Head of caudate nucleus (tissue), 42 donors: Measurements from ENCODE around the gene GNG7.
A peak's percentile ranks its signal among the peaks of the same experiment; 100 is the strongest.
"Not testable (repeated sequence)": the region's sequence is repeated elsewhere in the genome, so short reads cannot be mapped to it uniquely, and the experiment has no call there.

Experiments
- DNase-seq, 42 donors: peaks; one replicate each; pipeline versions ENCODE4 v3.0.0 to v3.0.0-alpha.2; 2020 to 2021; ENCODE audit warnings: mixed read lengths in 7 of 42
- intact Hi-C: fragments of 100-400 bp; cut with DNase I; formaldehyde crosslinking; loops from one replicate; pipeline ENCODE4 v1.15.0; 2022

GNG7 gene

DNA sequence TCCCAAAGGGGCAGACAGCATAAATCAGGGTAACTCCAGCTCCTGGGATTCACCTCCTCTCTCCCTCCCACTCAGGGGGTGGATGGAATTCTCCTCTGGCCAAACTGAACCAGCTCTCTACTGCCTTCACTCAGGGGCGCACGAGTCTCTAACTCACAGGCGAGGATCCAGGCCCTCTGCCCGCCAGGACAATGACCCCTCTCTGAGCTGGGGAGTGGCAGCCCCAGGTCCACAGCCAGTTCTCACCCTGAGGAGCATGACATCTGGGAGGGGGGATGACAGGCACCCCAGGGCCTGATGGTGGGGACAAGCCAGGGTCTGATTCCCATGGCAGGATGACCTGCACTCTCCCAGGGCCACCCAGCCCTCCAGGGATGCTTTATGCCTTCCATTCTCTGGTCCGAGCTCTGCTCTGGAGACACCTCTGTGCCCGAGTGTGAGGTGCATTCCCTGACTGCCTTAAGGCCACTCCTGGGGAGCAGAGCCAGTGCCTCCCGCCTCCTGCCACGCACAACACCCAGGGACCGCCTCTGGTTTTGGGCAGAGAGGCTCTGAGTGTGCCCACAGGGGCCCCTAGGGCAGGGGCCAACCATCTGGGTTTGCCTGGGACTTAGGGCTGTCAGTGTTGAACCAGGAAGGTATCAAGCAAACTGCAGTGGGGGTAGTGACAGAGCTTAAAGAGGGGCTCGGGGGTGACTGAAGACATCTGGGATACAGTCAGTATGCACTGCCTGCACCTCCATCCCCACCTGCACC lies 66.2 kb downstream of the GNG7 start:
- DNase-seq: no peak
- intact Hi-C loops: no loop called here

DNA sequence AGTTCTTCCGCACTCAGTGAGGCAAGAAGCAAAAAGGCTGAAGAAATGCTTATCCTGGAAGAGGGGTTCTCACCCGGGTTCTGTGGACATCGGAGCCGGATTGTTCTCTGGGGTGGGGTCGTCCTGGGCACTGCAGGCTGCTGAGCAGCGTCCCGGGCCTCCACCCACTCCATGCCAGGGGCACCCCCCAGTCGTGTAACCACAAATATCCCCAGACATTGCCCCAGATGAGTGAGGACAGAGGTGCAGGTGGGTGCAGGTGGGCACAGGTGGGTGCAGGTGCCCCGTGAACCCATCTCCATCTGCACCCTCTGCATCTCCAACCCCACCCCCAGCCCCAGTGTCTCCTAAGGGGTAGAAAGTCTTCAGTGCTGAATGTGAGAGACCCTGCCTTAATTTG lies 67.5 kb downstream of the GNG7 start:
- intact Hi-C loops: no loop called here
- DNase-seq: no peak

DNA sequence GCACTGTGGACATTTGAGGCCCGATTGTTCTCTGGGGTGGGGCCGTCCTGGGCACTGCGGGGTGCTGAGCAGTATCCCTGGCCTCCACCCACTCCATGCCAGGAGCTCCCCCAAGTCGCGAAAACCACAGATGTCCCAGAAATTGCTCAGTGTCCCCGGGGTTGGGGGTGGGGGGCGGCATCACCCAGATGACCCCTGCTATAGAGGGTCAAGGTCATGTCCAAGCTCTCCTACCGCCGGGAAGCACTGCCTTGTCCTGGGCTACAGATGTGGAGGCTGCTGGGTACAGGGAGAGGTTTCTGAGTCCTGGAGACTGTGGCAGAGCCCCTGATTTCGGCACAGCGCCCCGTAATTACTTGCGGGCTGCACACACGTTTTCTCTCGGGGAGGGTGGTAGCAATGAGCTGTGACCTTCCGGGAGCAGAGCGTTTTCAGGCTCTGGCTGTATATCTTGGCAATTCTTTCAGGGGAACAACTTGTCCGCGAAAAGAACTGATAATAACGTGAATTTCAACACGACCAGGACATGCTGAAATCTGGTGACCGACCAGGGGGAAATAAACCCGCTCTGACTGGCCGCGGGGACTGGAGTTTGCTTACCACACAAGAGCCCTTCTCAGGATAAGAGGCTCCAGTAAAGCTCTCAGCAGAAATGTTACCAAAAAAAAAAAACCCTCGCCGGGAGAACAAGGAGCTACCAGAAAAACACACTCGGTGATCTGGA lies 68.1 kb downstream of the GNG7 start:
- peak in 4 of 42 donors; percentile 30 to 65 (median 46) for DNase-seq
- intact Hi-C loops: no loop called here

DNA sequence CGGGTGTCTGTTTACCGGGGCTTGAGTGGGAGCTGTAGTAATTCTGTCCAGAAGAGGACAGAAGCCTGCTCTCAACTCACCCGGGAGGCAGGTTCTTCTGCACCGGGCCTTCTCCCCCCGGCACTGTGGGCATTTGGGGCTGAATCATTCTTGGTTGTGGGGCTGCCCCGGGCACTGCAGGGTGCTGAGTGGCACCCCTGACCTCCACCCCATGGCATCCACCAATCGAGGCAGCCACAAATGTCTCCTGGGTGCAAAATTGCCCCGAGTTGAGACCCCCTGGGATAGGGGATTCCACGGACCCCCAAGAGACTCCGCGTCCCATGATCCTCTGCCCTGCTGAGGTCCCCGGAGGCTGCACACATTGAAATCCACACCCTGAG lies 68.8 kb downstream of the GNG7 start:
- intact Hi-C loops: no loop called here
- DNase-seq: no peak

DNA sequence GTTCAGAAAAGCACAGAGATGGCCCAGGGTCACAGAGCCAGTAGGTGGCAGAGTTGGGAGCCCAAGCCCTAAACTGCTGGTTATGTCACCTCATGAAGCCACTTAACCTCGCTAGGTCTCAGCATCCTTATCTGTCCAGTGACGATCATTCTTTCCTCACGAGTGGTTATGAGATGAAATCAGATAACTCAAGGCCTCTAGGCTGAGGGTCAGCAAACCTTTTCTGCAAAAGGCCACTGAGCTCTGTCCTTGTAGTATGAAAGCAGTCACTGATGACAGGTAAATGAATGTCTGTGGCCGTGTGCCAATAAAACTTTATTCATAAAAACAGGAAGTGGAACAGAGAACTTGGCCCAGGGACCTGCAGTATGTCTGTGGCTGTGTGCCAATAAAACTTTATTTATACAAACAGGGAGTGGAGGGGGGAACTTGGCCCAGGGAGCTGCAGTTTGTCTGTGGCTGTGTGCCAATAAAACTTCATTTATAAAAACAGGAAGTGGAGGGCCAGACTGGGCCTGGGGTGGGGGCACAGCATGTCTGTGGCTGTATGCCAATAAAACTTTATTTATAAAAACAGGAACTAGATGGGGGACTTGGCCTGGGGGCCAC lies 71.2 kb downstream of the GNG7 start:
- DNase-seq: no peak
- intact Hi-C loops: no loop called here

DNA sequence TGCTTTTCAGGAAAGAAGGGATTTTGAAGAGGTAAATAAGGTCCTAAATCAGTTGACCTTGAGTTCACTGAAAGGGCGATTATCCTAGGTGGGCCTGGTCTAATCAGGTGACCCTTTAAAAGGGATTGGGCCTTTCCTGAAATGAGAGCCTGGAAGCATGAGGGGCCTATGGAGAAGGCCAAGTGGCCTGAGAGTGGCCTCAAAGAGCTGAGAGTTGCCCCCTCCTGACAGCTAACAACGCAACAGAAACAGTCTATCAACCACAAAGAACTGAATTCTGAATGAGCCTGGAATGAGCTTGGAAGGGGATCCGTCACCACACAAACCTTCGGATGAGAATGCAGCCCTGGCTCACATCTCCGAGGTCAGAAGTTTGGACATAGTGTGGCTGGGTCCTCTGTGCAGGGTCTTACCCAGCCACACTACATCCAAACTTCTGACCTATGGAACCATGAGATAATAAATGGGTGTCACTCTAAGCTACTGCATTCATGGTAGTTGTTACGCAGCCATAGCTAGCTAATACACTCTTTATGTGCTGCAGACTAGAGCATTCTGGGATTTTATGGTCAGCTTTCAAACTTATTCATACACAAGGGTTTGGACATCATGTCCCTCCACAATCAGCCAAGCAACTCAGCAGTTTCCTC lies 72.0 kb downstream of the GNG7 start:
- DNase-seq: no peak
- intact Hi-C loops: no loop called here

DNA sequence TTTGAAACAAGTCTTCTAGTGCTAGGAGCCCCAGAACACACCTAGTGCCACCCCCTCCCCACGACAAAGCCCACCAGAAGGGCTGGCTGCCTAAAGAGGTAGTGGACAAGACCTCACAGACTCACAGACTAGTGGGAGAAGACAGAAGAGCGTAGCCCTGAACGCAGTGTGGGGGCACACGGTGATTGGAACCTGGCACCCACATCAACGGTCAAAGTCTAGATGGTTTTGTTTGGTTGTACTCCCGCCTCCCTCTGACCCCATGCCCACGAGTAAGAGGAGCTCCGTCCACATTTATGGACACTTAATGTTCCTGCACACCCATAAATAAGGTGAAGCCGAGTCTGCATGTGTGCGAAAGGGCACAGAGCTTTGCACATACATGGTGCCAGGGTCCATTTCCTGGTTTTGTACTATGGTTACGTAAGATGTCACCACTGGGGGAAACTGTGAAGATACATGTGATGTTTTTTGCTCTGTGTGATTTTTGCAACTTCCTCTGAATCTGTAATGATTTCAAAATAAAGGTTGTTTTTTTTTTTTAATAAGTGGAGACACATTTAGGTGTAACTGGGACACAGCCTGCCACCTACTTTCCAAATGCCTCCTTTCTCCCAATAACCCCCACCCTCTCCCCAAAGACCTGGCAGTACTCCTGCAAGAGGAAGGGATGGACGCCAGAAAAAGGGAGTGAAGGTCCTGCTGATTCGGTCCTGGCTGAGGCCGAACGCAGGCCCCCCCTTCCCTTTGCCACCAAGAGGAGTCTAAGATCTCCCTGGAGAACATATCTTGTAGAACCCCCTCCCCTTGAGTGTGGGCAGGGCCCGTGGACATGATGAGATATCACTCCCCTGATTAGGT lies 72.8 kb downstream of the GNG7 start:
- intact Hi-C loops: no loop called here
- DNase-seq: no peak

DNA sequence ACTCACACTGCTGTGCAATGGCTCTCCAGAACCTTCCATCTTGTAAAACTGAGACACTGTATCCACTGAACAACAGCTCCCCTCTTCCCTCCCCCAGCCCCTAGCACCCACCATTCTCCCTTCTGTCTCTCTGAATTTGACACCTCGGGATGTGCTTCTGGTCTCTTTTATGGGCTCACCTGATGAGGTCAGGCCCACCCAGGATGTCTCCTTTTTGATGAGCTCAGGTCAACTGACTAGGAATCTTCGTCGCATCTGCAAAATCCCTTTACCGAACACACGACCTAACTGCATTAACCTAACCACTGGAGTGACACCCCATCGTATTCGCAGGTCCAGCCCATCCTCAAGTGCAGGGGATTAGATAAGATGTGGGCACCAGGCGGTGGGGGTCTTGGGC lies 73.9 kb downstream of the GNG7 start:
- no peak for DNase-seq
- intact Hi-C loops: no loop called here

DNA sequence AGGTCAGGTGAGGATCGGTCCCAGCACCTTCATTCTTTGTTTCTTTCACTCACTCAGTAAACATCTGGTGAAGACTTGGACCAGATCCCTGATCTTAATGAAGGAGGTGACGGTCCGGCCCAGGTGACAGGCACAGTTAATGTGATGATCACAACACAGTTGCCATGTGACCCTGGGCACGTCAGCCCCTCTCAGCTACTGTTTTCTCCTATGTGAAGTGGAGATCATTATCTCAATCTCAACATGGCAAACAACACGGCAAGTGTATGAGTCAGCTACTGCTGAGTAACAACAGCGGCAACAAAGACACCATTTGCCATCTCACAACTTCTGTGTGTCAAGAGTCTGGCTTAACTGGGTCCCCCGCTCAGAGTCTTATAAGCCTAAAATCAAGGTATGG lies 74.6 kb downstream of the GNG7 start:
- DNase-seq: no peak
- intact Hi-C loops: no loop called here

DNA sequence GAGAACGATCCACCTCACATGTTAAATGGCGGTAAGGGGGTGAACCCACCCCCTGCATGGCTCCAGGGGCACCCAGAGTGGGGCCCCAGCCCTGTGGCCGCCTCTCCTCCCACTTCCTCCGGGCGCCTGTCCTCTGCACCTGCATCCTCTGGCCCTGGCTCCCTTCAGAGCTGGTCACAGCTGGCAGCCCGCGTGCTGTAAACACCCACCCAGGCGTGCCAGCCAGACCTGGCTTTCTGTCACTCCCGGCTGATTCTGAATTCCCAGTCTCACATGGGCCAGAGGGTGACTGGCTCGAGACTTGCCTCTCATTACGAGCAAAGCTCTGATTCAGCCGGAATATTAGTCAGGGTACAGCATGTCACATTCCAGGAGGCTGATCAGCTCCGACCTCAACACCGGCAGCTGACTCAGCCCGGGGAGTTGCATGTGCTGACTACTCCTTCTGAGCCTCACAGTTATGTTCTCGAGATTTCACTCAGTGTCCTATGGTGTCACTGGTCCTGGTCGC lies 75.1 kb downstream of the GNG7 start:
- DNase-seq: peak; percentile 58 to 96 (median 84)
- intact Hi-C loops: no loop called here

DNA sequence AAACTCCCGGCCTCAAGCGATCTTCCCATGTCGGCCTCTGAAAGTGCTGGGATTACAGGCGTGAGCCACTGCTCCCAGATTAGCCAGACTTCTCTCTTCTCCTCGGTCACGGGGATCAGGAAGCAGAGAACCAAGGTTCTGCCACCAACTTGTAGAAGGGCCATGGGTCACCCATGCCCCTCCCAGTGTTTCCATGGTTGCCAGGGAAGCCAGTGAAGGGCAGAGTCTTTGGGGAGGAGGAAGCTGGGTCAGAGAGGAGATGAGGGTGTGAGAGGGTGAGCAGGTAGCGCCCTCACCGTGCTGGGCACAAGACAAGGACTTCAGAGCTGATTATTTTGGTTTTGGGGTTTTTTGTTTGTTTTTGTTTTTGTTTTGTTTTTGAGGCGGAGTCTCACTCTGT lies 77.1 kb downstream of the GNG7 start:
- intact Hi-C loops: no loop called here

DNA sequence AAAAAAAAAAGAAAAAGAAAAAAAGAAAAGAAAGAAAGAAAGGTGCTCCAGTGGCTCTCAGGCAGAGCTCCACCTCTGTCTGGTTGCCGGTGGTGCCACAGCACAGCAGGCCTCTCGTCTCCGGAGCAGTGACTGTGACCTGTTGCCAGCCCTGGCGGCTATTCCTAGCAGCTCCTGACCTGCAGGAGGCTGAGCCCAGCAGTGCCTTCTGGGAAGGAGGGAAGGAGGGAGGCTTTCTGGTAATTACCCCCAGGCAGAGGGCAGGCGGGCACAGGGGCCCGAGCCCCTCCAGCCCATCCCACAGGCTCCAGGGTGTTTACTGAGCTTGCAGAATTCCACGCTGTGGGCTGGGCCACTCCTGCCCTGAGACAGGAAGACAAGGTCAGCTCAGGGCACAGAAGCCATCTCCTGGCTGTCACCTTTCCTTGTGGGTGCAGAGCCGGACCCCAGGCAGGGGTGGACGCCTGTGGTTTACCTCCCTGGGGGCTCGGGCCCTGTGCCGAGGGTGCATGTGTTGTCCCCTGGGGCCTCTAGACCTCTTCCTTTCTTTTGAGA lies 77.9 kb downstream of the GNG7 start:
- peak in 12 of 42 donors; percentile 38 to 75 (median 62) for DNase-seq
- intact Hi-C loops: no loop called here

More for the DNA sequence above, 77.1 kb downstream of the GNG7 start:
- DNase-seq: peak in 4 of 42 donors; percentile 34 to 69 (median 59)

DNA sequence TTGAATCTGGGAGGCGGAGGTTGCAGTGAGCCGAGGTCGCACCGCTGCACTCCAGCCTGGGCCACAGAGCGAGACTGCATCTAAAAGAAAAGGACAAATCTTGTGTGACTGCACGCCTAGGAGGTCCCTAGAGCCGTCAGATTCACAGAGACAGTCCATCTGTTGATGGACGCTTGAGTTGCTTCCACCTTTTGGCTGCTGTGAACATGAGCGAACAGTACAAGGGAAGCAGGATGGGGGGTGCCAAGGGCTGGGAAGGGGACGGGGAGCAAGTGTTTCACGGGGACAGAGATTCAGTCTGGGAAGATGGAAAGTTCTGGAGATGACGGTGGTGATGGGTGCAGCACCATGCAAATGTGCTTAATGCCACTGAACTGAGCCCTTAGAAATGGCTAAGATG lies 78.7 kb downstream of the GNG7 start:
- intact Hi-C loops: no loop called here

DNA sequence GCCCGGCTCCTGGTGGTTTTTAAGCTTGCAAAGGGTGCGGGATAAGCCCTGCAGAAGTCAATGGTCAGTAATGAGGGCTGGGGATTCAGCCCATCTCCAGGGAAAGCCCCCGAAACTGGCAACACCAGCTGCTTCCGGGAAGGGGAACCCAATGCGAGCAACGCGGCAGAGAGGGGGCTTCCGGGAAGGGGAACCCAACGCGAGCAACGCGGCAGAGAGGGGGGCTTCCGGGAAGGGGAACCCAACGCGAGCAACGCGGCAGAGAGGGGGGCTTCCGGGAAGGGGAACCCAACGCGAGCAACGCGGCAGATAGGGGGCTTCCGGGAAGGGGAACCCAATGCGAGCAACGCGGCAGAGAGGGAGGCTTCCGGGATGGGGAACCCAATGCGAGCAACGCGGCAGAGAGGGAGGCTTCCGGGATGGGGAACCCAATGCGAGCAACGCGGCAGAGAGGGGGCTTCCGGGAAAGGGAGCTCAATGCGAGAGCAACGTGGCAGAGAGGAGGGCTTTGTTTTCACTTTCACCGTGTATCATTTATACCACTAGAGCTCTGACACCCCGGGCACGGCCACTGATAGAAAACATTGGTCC lies 80.0 kb downstream of the GNG7 start:
- DNase-seq, intact Hi-C loops: not testable (repeated sequence)

More for the DNA sequence above, 78.7 kb downstream of the GNG7 start:
- DNase-seq: no peak

DNA sequence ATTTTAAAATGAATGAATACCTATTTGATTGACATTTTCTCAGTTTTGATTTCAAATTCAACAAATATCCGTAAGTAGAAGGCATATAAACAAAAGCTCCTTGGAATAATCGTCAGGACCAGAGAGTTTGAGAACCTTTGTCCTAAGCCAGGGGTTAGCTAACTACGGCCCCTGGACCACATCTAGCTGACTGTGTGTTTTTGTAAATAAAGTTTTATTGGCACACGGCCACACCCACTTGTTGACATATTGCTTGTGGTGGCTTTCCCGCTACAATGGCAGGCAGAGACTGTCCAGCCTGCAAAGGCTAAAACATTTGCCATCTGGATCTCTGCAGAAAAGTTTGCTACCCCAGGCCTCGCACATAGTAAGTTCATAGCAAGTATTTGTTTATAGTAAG lies 83.4 kb downstream of the GNG7 start:
- intact Hi-C loops: no loop called here

DNA sequence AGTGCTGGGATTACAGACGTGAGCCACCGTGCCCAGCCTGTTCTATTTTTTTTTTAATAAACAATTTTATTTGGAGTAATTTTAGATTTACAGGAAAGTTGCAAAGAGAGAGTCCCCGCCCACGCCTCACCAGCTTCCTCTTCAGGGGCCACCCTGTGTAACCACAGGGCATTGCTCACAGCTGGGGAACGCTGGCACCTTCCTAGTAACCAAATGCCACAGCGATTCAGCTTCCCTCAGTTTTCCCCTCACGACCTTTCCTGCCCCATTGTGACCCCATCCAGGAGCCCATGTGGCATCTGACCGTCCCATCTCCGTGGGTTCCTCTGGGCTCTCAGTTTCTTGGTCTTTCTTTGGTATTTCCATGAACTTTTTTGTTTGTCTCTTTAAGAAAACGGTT lies 83.9 kb downstream of the GNG7 start:
- intact Hi-C loops: no loop called here

More for the DNA sequence above, 83.4 kb downstream of the GNG7 start:
- DNase-seq: no peak

DNA sequence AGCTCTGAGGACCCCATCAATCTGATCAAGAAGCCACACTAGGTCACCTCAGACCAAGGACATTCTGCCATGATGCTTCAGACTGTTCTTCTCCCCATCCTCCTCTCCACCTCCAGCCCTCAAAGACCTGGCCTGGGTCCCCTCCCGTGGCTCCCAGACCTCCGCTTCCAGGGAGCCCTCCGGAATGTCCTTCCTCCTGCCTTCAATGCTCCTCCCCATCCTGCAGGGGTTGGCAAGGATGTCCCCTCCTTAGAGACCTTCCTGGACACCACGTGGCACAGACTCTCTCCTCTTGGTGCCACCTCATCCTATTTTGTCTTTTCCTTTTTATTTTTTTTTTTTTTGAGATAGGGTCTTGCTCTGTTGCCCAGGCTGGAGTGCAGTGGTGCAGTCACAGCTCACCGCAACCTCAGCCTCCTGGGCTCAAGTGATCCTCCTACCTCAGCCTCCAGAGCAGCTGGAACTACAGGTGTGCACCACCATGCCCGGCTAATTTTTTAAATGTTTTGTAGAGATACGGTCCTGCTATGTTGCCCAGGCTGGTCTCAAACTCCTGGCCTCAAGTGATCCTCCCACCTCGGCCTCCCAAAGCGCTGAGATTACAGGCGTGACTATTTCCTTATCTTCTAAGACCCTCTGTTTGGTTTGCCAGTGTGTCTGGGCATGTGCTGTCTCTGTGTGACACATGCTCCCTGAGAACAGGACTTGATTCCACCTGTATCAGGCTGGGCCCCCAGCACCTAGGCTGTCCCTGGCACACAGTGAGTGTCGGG lies 84.9 kb downstream of the GNG7 start:
- DNase-seq: no peak
- intact Hi-C loops: no loop called here

More for the DNA sequence above, 83.9 kb downstream of the GNG7 start:
- DNase-seq: peak in 2 of 42 donors; percentile 34 to 67
